Activated T-cell treated with anti-CD3 and anti-CD28 coated beads, Interleukin-2, amount 50 U/mL, for 72 hours (primary cell): ENCODE measurements around the gene C18orf63. TPM values are rescaled to one million over a fixed set of nuclear protein-coding genes. Genes with fewer than 3 reads are reported as not detected.
A peak's percentile ranks its signal among the peaks of the same experiment; 100 is the strongest.

Experiments
- ATAC-seq, 2 donors: fragments of 150-1000 bp; cut with Tn5 transposase; replicated peaks in 1 of 2; 2 replicates each; pipeline ENCODE4 v1.10.0; 2021; ENCODE audit warnings: moderate library complexity in 2 of 2, mild to moderate bottlenecking in 1 of 2
- DNase-seq, 2 donors: peaks; one replicate each; pipeline ENCODE4 v3.0.0; 2021 to 2022; ENCODE audit warnings: mixed read lengths in 1 of 2
- H3K27ac Mint-ChIP-seq: one replicate; pipeline ENCODE4 v1.8.0; 2022; ENCODE audit warnings: mild to moderate bottlenecking, moderate library complexity, mixed read lengths
- H3K27me3 Mint-ChIP-seq: one replicate; pipeline ENCODE4 v1.8.0; 2022; ENCODE audit warnings: low read depth, mixed read lengths
- H3K36me3 Mint-ChIP-seq, 2 donors: one replicate each; pipeline ENCODE4 v1.8.0; 2022; ENCODE audit warnings: mixed read lengths in 2 of 2, mild to moderate bottlenecking in 1 of 2; ENCODE audit not compliant: insufficient read depth in 2 of 2
- H3K4me1 Mint-ChIP-seq: one replicate; pipeline ENCODE4 v1.8.0; 2022; ENCODE audit warnings: low read depth, mixed read lengths
- H3K4me3 Mint-ChIP-seq, 2 donors: one replicate each; pipeline ENCODE4 v1.8.0; 2022; ENCODE audit warnings: mild to moderate bottlenecking in 2 of 2, mixed read lengths in 2 of 2, moderate library complexity in 2 of 2
- H3K9me3 Mint-ChIP-seq, 2 donors: one replicate each; pipeline ENCODE4 v1.8.0; 2022; ENCODE audit warnings: mixed read lengths in 2 of 2
- total RNA-seq, 2 donors: library from RNA; stranded (reverse); gene quantifications; one replicate each; pipeline ENCODE4 v1.2.3, GENCODE V29; 2022

The C18orf63 gene
- not detected for total RNA-seq

DNA sequence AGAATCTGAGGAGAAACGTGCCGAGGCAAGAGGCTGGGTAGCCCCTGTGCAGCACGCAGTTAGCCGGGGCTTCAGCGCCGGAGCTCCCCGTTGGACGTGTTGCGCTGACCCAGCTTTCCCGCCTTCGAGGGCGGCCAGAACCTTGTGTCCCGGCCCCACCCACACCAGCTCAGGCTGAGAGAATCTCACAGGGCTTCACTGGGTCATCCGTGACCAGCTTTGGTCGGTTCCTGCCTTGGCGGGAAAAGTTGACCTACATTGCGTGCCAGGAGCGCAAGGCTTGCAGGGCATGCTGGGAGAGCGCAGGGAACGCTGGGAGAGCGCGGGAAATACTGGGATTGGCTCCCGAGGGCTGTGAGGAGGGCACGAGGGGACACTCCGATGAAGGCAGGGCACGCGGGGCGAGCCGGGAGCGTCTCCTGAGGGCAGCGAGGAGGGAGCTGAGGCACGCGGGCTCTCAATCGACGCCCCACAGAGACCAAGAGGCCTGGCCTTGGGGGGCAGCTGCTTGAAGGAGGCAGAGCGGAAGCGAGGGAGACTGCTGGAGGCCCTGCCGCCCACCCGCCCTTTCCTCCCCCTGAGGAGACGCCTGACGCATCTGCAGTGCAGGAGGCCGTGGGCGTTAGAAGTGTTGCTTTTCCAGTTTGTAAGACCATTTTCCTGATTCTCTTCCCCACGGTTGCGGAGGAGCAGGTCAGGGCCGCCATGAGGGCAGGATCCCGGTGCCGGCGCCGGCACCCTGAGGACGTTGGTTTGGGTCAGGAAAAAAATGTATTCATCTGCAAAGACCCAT, at the start of gene C18orf63:
Gene C18orf63 (plus strand): TSS at position 376 of the 793 bp plus-strand sequence. CDS start 2,027 bp downstream, outside the sequence.
- Mint-ChIP-seq H3K4me3 (no peak within 1 kb of the TSS), H3K4me1 (peaks cover 1% of the 10 kb centered on the region), H3K27me3 (peaks cover 2% of the 10 kb centered on the region), H3K36me3 (no peaks in the 10 kb centered on the region), H3K27ac (no peak within 1 kb of the TSS), H3K9me3 (peaks cover 0 to 2% of the 10 kb centered on the region in 2 donors)
- ATAC-seq: no peak
- no peak for DNase-seq

DNA sequence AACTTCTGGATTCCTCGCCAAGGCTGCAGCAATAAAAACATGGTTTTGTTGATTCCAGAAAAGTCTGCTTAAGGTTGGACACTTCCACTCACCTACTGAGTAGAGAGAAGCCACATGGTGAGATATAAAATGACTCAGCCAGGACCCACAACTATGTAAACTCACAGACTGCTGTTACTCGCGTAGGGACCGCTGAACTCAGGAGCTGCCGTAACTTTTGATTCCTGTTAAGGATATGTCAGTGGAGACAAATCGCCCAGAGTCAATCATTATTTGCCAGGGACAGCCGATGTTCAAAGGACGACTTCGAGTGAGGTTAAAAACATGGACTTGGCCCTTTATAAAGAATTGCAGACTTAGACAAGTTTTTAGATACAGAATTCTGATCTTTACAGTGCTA, 49.5 kb upstream of the C18orf63 start:
- Mint-ChIP-seq H3K4me3 (no peak overlapping the region), H3K36me3 (peaks cover 0 to 4% of the 10 kb centered on the region in 2 donors), H3K9me3 (no peaks in the 10 kb centered on the region), H3K27me3 (no peaks in the 10 kb centered on the region), H3K27ac (no peak overlapping the region), H3K4me1 (peaks cover 15% of the 10 kb centered on the region)
- DNase-seq (no peak), ATAC-seq (peak in 1 of 2 donors; percentile 48)

- H3K4me1 Mint-ChIP-seq: peaks cover 15% of the 10 kb centered on the region
- no peaks in the 10 kb centered on the region for H3K9me3 Mint-ChIP-seq
- no peak overlapping the region for H3K27ac Mint-ChIP-seq
- ATAC-seq: no peak
- peaks cover 1 to 4% of the 10 kb centered on the region in 2 donors for H3K36me3 Mint-ChIP-seq
- no peaks in the 10 kb centered on the region for H3K27me3 Mint-ChIP-seq
- DNase-seq: no peak
- H3K4me3 Mint-ChIP-seq: no peak overlapping the region
These were observed 47.5 kb upstream of the C18orf63 start for GRCh38 chr18:74268175-74268574.

DNA sequence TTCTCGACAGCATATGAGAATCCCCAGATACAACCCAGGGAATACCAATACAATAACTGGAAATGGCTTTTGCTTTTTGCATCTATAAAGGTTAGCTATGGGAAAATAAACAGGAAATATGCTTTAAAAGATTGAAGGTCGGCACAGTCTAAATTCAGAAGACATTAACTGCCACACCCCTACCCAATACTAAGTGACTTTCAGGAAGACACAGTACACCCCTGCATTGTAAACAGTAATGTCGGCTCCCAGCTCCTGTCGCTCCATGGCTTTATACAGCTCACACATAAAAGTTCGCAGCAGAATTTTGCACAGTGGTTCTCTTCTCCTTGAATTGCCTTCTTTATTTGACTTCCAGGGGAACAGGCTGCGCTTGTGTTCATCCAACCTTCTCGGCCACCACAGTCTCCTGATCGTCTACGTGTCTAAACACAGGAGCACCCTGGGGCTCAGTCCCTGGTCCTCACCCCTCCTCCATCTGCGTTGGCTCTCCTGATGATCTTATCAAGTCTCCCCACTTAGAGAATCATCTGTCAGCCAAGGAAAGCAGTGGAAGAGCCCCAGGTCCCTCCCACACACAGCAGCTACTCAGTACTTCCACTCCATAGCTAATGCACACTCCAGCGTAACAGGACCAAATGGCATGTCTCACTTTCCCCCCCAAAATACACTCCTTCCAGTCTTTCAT, 46.6 kb upstream of the C18orf63 start:
- Mint-ChIP-seq H3K36me3 (peaks cover 1 to 4% of the 10 kb centered on the region in 2 donors), H3K9me3 (no peaks in the 10 kb centered on the region), H3K4me3 (no peak overlapping the region), H3K27ac (no peak overlapping the region), H3K4me1 (peaks cover 13% of the 10 kb centered on the region), H3K27me3 (no peaks in the 10 kb centered on the region)
- no peak for ATAC-seq
- DNase-seq: no peak

DNA sequence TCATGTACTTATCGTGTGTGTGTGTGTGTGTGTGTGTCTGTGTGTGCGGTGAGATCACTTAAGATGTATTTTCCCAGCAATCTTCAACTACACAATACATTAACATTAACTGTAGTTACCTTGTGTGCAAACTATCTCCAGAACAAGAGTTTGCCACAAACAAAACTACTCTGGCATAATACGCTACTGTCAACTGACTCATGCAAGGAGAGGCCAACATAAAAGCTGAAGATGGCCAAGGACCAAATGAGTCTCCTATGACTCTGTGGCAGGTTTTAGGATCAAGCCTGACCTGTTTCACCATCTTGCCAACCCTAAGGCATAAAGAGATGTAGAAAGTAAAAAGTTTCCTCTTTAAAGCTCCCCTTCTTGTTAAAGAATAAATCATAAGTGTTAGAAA, 44.0 kb upstream of the C18orf63 start:
- Mint-ChIP-seq H3K27me3 (no peaks in the 10 kb centered on the region), H3K4me3 (no peak overlapping the region), H3K36me3 (peaks cover 0 to 1% of the 10 kb centered on the region in 2 donors), H3K4me1 (peaks cover 4% of the 10 kb centered on the region), H3K27ac (no peak overlapping the region), H3K9me3 (no peaks in the 10 kb centered on the region)
- ATAC-seq: no peak
- DNase-seq: no peak

- Mint-ChIP-seq H3K27ac (no peak overlapping the region), H3K36me3 (peaks cover 0 to 1% of the 10 kb centered on the region in 2 donors), H3K27me3 (no peaks in the 10 kb centered on the region), H3K9me3 (no peaks in the 10 kb centered on the region), H3K4me3 (no peak overlapping the region), H3K4me1 (peaks cover 4% of the 10 kb centered on the region)
- no peak for ATAC-seq
- no peak for DNase-seq
These were observed 42.2 kb upstream of the C18orf63 start for GRCh38 chr18:74273394-74273793.

DNA sequence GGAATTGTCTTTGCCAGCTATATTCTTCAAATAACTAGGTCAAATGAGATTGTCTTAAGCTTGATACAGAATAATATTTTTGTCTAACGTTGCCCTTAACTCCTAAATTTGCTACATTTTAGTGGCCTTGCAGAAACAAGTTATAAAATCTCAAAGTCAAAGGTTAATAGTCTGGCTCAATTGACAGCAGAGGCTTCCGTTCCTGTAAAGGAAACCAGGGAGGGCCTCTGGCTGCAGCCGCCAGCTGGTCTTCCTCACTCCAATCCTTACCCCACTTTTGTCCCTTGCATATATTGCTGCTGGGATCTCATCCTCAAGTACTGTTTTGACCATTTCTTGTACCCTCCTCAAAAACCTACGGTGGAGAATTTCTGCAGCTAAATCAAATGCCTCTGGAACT, 40.9 kb upstream of the C18orf63 start:
- no peaks in the 10 kb centered on the region for H3K27me3 Mint-ChIP-seq
- H3K4me3 Mint-ChIP-seq: no peak overlapping the region
- peaks cover 0 to 1% of the 10 kb centered on the region in 2 donors for H3K36me3 Mint-ChIP-seq
- H3K4me1 Mint-ChIP-seq: peaks cover 1% of the 10 kb centered on the region
- H3K9me3 Mint-ChIP-seq: no peaks in the 10 kb centered on the region
- DNase-seq: no peak
- H3K27ac Mint-ChIP-seq: no peak overlapping the region
- no peak for ATAC-seq

DNA sequence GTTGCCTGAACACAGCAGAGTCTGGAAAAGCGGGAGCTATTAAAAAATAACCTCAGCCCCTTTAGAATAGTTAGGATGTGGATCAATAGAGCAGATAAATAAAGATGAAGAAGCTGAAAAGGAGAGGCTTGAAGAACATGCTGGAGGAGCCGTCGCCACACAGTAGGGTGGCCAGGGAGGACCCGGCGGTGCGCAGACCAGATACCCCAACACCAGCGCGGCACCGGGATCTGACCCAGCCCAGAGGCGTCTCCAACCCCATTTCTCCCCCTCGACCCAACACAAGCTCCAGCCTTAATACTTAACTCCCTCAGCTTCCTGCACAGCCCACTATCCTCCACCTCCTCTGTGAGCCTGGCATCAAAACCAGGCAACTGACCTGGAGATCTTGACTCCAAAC, 39.9 kb upstream of the C18orf63 start:
- Mint-ChIP-seq H3K36me3 (peaks cover 1 to 2% of the 10 kb centered on the region in 2 donors), H3K9me3 (no peaks in the 10 kb centered on the region), H3K27me3 (no peaks in the 10 kb centered on the region), H3K27ac (no peak overlapping the region), H3K4me1 (peaks cover 1% of the 10 kb centered on the region), H3K4me3 (no peak overlapping the region)
- ATAC-seq: no peak
- no peak for DNase-seq

DNA sequence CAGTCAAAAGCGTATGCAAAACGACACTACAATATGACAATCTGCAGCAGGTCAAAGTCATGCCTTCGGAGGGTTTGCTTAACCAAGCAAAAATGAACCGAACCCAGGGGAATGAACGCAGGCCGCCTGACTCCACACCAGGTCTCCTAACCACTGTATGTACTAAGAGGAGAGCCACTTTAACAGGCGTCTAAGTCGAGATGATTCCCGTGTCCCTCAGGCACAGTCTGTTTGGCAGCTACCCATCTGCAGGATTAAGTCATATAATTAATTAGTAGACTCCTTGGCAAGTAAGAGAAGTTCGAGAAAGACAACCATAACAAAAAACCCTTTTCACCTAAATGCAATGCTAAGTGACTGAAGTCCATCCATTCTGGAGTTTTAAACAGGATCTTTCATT, 39.0 kb upstream of the C18orf63 start:
- no peaks in the 10 kb centered on the region for H3K27me3 Mint-ChIP-seq
- no peak for DNase-seq
- no peak for ATAC-seq
- no peaks in the 10 kb centered on the region for H3K9me3 Mint-ChIP-seq
- peaks cover 1 to 3% of the 10 kb centered on the region in 2 donors for H3K36me3 Mint-ChIP-seq
- H3K4me1 Mint-ChIP-seq: peaks cover 10% of the 10 kb centered on the region
- H3K4me3 Mint-ChIP-seq: no peak overlapping the region
- H3K27ac Mint-ChIP-seq: no peak overlapping the region

- Mint-ChIP-seq H3K27ac (no peak overlapping the region), H3K4me3 (no peak overlapping the region), H3K4me1 (peaks cover 17% of the 10 kb centered on the region), H3K36me3 (peaks cover 1 to 3% of the 10 kb centered on the region in 2 donors), H3K9me3 (no peaks in the 10 kb centered on the region), H3K27me3 (no peaks in the 10 kb centered on the region)
- no peak for ATAC-seq
- DNase-seq: no peak
These were observed 38.3 kb upstream of the C18orf63 start for GRCh38 chr18:74277296-74277695.

DNA sequence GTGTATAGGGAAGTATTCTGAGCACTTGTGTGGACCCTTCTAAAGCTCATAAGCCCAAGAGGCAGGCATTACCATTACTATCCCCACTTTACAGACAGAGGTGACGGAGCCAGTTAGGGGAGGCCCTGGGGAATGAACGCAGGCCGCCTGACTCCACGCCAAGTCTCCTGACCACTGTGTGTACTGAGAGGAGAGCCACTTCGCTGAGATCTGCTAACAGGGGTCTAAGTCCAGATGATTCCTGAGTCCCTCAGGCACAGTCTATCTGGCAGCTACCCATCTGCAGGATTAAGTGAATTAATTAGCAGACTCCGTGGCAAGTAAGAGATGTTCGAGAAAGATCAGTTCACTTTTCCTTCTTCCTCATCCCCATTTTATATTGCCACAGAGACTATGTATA, 37.6 kb upstream of the C18orf63 start:
- ATAC-seq (no peak), DNase-seq (no peak)
- Mint-ChIP-seq H3K9me3 (no peaks in the 10 kb centered on the region), H3K27ac (no peak overlapping the region), H3K36me3 (peaks cover 0 to 3% of the 10 kb centered on the region in 2 donors), H3K4me1 (peaks cover 24% of the 10 kb centered on the region), H3K4me3 (no peak overlapping the region), H3K27me3 (no peaks in the 10 kb centered on the region)

DNA sequence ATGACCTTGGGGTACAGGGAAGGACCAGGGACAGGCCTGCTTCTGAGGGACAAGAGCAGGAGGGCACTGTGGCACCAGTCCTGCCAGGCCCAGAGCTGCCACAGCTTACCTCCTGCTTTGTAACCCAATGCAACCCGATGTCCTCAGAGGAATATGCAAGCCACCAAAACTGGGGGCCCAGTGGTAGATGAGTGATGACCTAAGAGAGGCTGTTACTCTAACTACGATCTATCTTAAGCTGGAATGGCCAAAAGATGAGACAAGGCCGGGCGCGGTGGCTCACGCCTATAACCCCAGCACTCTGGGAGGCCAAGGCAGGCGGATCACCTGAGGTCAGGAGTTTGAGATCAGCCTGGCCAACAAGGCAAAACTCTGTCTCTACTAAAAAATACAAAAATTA, 36.7 kb upstream of the C18orf63 start:
- Mint-ChIP-seq H3K4me3 (no peak overlapping the region), H3K9me3 (no peaks in the 10 kb centered on the region), H3K36me3 (peaks cover 0 to 3% of the 10 kb centered on the region in 2 donors), H3K27me3 (no peaks in the 10 kb centered on the region), H3K27ac (no peak overlapping the region), H3K4me1 (peaks cover 34% of the 10 kb centered on the region)
- DNase-seq (no peak), ATAC-seq (no peak)

- H3K4me3 Mint-ChIP-seq: no peak overlapping the region
- H3K9me3 Mint-ChIP-seq: no peaks in the 10 kb centered on the region
- peaks cover 34% of the 10 kb centered on the region for H3K4me1 Mint-ChIP-seq
- H3K36me3 Mint-ChIP-seq: peaks cover 0 to 3% of the 10 kb centered on the region in 2 donors
- H3K27ac Mint-ChIP-seq: no peak overlapping the region
- H3K27me3 Mint-ChIP-seq: no peaks in the 10 kb centered on the region
- no peak for DNase-seq
- ATAC-seq: no peak
These were observed 34.3 kb upstream of the C18orf63 start for GRCh38 chr18:74281011-74281979.
